Activated naive CD8-positive, alpha-beta T cell (primary cell): ENCODE measurements around the gene SLC15A3.
A peak's percentile ranks its signal among the peaks of the same experiment; 100 is the strongest.
"Not testable (repeated sequence)": the region's sequence is repeated elsewhere in the genome, so short reads cannot be mapped to it uniquely, and the experiment has no call there.

ENCODE experiments used
- H3K27ac Mint-ChIP-seq: one replicate; pipeline ENCODE4 v1.8.0; 2021; ENCODE audit warnings: mixed read lengths
- H3K27me3 Mint-ChIP-seq: one replicate; pipeline ENCODE4 v1.8.0; 2021; ENCODE audit warnings: mixed read lengths
- H3K36me3 Mint-ChIP-seq: one replicate; pipeline ENCODE4 v1.8.0; 2021; ENCODE audit warnings: mixed read lengths
- H3K4me1 Mint-ChIP-seq: one replicate; pipeline ENCODE4 v1.8.0; 2021; ENCODE audit warnings: low read depth, mixed read lengths
- H3K4me3 Mint-ChIP-seq: one replicate; pipeline ENCODE4 v1.8.0; 2021; ENCODE audit warnings: mild to moderate bottlenecking, mixed read lengths
- H3K9me3 Mint-ChIP-seq: one replicate; pipeline ENCODE4 v1.8.0; 2021; ENCODE audit warnings: low read depth, mixed read lengths

Gene SLC15A3

GRCh38 chr11:60984636-60985035, 32.7 kb upstream of the SLC15A3 start:
- Mint-ChIP-seq H3K4me1 (peaks cover 97% of the 10 kb centered on the region), H3K4me3 (peak overlapping the region; percentile 85), H3K27me3 (no peaks in the 10 kb centered on the region), H3K9me3 (no peaks in the 10 kb centered on the region), H3K27ac (peak overlapping the region; percentile 98), H3K36me3 (peaks cover 20% of the 10 kb centered on the region)

- H3K27ac Mint-ChIP-seq, result peak overlapping the region; percentile 98
- peaks cover 20% of the 10 kb centered on the region for H3K36me3 Mint-ChIP-seq
- peaks cover 94% of the 10 kb centered on the region for H3K4me1 Mint-ChIP-seq
- no peaks in the 10 kb centered on the region for H3K27me3 Mint-ChIP-seq
- H3K9me3 Mint-ChIP-seq, result no peaks in the 10 kb centered on the region
- H3K4me3 Mint-ChIP-seq, result peak overlapping the region; percentile 85
Measured at GRCh38 chr11:60984149-60984548, 32.2 kb upstream of the SLC15A3 start.

- peaks cover 94% of the 10 kb centered on the region for H3K4me1 Mint-ChIP-seq
- no peaks in the 10 kb centered on the region for H3K27me3 Mint-ChIP-seq
- peak overlapping the region; percentile 85 for H3K4me3 Mint-ChIP-seq
- peaks cover 21% of the 10 kb centered on the region for H3K36me3 Mint-ChIP-seq
- no peaks in the 10 kb centered on the region for H3K9me3 Mint-ChIP-seq
- peak overlapping the region; percentile 98 for H3K27ac Mint-ChIP-seq
Measured at GRCh38 chr11:60982184-60982583, 30.2 kb upstream of the SLC15A3 start.

GRCh38 chr11:60981515-60981914, 29.5 kb upstream of the SLC15A3 start:
- Mint-ChIP-seq H3K4me1 (peaks cover 93% of the 10 kb centered on the region), H3K27ac (peak overlapping the region; percentile 90), H3K36me3 (peaks cover 23% of the 10 kb centered on the region), H3K9me3 (no peaks in the 10 kb centered on the region), H3K27me3 (no peaks in the 10 kb centered on the region), H3K4me3 (peak overlapping the region; percentile 52)

GRCh38 chr11:60978546-60979380, 26.8 kb upstream of the SLC15A3 start:
- Mint-ChIP-seq H3K4me1 (peaks cover 82% of the 10 kb centered on the region), H3K27ac (peak overlapping the region; percentile 96), H3K27me3 (no peaks in the 10 kb centered on the region), H3K4me3 (peak overlapping the region; percentile 97), H3K9me3 (no peaks in the 10 kb centered on the region), H3K36me3 (peaks cover 21% of the 10 kb centered on the region)

GRCh38 chr11:60977836-60978235, 25.9 kb upstream of the SLC15A3 start:
- Mint-ChIP-seq H3K27me3 (no peaks in the 10 kb centered on the region), H3K9me3 (no peaks in the 10 kb centered on the region), H3K36me3 (peaks cover 23% of the 10 kb centered on the region), H3K4me1 (peaks cover 74% of the 10 kb centered on the region), H3K4me3 (peak overlapping the region; percentile 97), H3K27ac (peak overlapping the region; percentile 96)

- Mint-ChIP-seq H3K9me3 (no peaks in the 10 kb centered on the region), H3K27ac (peak overlapping the region; percentile 96), H3K27me3 (no peaks in the 10 kb centered on the region), H3K36me3 (peaks cover 23% of the 10 kb centered on the region), H3K4me3 (peak overlapping the region; percentile 97), H3K4me1 (peaks cover 68% of the 10 kb centered on the region)
Measured at GRCh38 chr11:60977224-60977623, 25.2 kb upstream of the SLC15A3 start.

GRCh38 chr11:60974726-60975125, 22.8 kb upstream of the SLC15A3 start:
- Mint-ChIP-seq H3K27me3 (no peaks in the 10 kb centered on the region), H3K4me3 (peak overlapping the region; percentile 97), H3K9me3 (no peaks in the 10 kb centered on the region), H3K27ac (peak overlapping the region; percentile 97), H3K4me1 (peaks cover 60% of the 10 kb centered on the region), H3K36me3 (peaks cover 21% of the 10 kb centered on the region)

GRCh38 chr11:60974316-60974715, 22.3 kb upstream of the SLC15A3 start:
- peaks cover 58% of the 10 kb centered on the region for H3K4me1 Mint-ChIP-seq
- peaks cover 21% of the 10 kb centered on the region for H3K36me3 Mint-ChIP-seq
- peak overlapping the region; percentile 97 for H3K4me3 Mint-ChIP-seq

GRCh38 chr11:60973699-60974098, 21.7 kb upstream of the SLC15A3 start:
- Mint-ChIP-seq H3K27ac (peak overlapping the region; percentile 97), H3K27me3 (no peaks in the 10 kb centered on the region)

More at GRCh38 chr11:60974316-60974715, 22.3 kb upstream of the SLC15A3 start:
- not testable (repeated sequence) for H3K9me3 Mint-ChIP-seq, H3K27me3 Mint-ChIP-seq
- peak overlapping the region; percentile 97 for H3K27ac Mint-ChIP-seq

GRCh38 chr11:60972182-60973030, 20.4 kb upstream of the SLC15A3 start:
- H3K9me3 Mint-ChIP-seq, result peaks cover 5% of the 10 kb centered on the region
- H3K27me3 Mint-ChIP-seq, result no peaks in the 10 kb centered on the region
- H3K27ac Mint-ChIP-seq, result peak overlapping the region; percentile 97
- H3K4me3 Mint-ChIP-seq, result peak overlapping the region; percentile 97
- peaks cover 39% of the 10 kb centered on the region for H3K4me1 Mint-ChIP-seq
- H3K36me3 Mint-ChIP-seq, result peaks cover 18% of the 10 kb centered on the region

More at GRCh38 chr11:60973699-60974098, 21.7 kb upstream of the SLC15A3 start:
- H3K9me3 Mint-ChIP-seq, result no peaks in the 10 kb centered on the region
- peaks cover 20% of the 10 kb centered on the region for H3K36me3 Mint-ChIP-seq
- peaks cover 52% of the 10 kb centered on the region for H3K4me1 Mint-ChIP-seq
- peak overlapping the region; percentile 97 for H3K4me3 Mint-ChIP-seq

GRCh38 chr11:60971520-60971919, 19.5 kb upstream of the SLC15A3 start, which contains the start of gene CD6:
CD6 (plus strand) TSS chr11:60971680; CDS start chr11:60971866, 186 bp downstream.
- H3K27ac Mint-ChIP-seq, result peak within 1 kb of the TSS; percentile 97

GRCh38 chr11:60970890-60971289, 18.9 kb upstream of the SLC15A3 start:
- Mint-ChIP-seq H3K9me3 (peaks cover 5% of the 10 kb centered on the region), H3K4me3 (peak overlapping the region; percentile 97), H3K4me1 (peaks cover 26% of the 10 kb centered on the region), H3K27me3 (no peaks in the 10 kb centered on the region), H3K27ac (peak overlapping the region; percentile 97), H3K36me3 (peaks cover 12% of the 10 kb centered on the region)

More at GRCh38 chr11:60971520-60971919, 19.5 kb upstream of the SLC15A3 start, which contains the start of gene CD6:
- H3K27me3 Mint-ChIP-seq, result no peaks in the 10 kb centered on the region
- peaks cover 32% of the 10 kb centered on the region for H3K4me1 Mint-ChIP-seq
- peaks cover 14% of the 10 kb centered on the region for H3K36me3 Mint-ChIP-seq
- peak within 1 kb of the TSS; percentile 97 for H3K4me3 Mint-ChIP-seq
- peaks cover 5% of the 10 kb centered on the region for H3K9me3 Mint-ChIP-seq

GRCh38 chr11:60970369-60970774, 18.4 kb upstream of the SLC15A3 start:
- peak overlapping the region; percentile 97 for H3K4me3 Mint-ChIP-seq
- H3K27ac Mint-ChIP-seq, result peak overlapping the region; percentile 52
- H3K4me1 Mint-ChIP-seq, result peaks cover 24% of the 10 kb centered on the region
- H3K27me3 Mint-ChIP-seq, result no peaks in the 10 kb centered on the region
- H3K36me3 Mint-ChIP-seq, result peaks cover 12% of the 10 kb centered on the region
- peaks cover 5% of the 10 kb centered on the region for H3K9me3 Mint-ChIP-seq

GRCh38 chr11:60968223-60968622, 16.2 kb upstream of the SLC15A3 start:
- Mint-ChIP-seq H3K4me1 (peaks cover 15% of the 10 kb centered on the region), H3K36me3 (peaks cover 4% of the 10 kb centered on the region), H3K27me3 (no peaks in the 10 kb centered on the region), H3K4me3 (no peak overlapping the region), H3K27ac (no peak overlapping the region), H3K9me3 (peaks cover 5% of the 10 kb centered on the region)
